ENCODE data around the gene FRS3.

- TF ChIP-seq CTCF (IDR thresholded peaks at IDR 0.05) (no peak), POLR2A (IDR thresholded peaks at IDR 0.05) (no peak)
Measured at GRCh38 chr6:41777551-41778285, 2.0 kb downstream of the FRS3 start.
